ENCODE data around the gene GRID1.

DNA sequence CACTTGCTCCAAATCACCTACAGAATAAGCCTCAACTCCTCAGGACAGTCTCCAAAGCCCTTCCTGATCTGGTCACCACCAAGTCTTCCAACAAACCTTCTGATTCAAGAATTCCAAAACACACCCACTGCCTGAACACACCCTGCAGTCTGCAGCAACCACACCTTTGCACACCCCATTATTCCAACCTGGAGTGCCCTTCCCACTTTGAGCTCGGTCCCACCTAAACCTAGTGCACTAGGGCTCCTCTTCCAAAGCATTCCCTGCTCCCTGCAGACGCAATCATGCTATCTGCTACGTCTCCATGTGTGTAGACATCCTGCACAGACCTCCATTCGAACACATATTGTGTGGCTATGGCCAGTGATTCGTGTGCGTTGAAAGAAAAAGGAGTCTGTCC lies 289.3 kb downstream of the GRID1 start:
- TF ChIP-seq, protein P1, sequence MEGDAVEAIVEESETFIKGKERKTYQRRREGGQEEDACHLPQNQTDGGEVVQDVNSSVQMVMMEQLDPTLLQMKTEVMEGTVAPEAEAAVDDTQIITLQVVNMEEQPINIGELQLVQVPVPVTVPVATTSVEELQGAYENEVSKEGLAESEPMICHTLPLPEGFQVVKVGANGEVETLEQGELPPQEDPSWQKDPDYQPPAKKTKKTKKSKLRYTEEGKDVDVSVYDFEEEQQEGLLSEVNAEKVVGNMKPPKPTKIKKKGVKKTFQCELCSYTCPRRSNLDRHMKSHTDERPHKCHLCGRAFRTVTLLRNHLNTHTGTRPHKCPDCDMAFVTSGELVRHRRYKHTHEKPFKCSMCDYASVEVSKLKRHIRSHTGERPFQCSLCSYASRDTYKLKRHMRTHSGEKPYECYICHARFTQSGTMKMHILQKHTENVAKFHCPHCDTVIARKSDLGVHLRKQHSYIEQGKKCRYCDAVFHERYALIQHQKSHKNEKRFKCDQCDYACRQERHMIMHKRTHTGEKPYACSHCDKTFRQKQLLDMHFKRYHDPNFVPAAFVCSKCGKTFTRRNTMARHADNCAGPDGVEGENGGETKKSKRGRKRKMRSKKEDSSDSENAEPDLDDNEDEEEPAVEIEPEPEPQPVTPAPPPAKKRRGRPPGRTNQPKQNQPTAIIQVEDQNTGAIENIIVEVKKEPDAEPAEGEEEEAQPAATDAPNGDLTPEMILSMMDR (IDR thresholded peaks at IDR 0.05 in 2 of 3, conservative IDR thresholded peaks at IDR 0.05 in 1 of 3; ENCODE audit: borderline replicate concordance in 1 of 3, insufficient read depth in 1 of 3, low read depth in 2 of 3, low read length in 2 of 3), result no peak
- TF ChIP-seq JUND (IDR thresholded peaks at IDR 0.05) (no peak), SRF (IDR thresholded peaks at IDR 0.05; ENCODE audit: low read depth) (no peak), POLR2A (IDR thresholded peaks at IDR 0.05; ENCODE audit: borderline replicate concordance, extremely low read depth, insufficient read depth, insufficient read length) (no peak), CEBPB (IDR thresholded peaks at IDR 0.05; ENCODE audit: low read depth) (no peak)

Data from HCT116 (cell line).